Natural killer cell treated with Interleukin-12 subunit alpha and Interleukin-12 subunit beta and Interleukin-15 and Interleukin-18, amount 100 ng/mL, for 72 hours (primary cell): ENCODE data around the gene UBE2Q1. TPM values are rescaled to one million over a fixed set of nuclear protein-coding genes. Genes with fewer than 3 reads are reported as not detected.

ENCODE experiments used
- ATAC-seq, 2 donors: fragments of 150-1000 bp; cut with Tn5 transposase in 1 of 2; sonication (Bioruptor Pico), chemical (Tn5 transposase) in 1 of 2; 2 replicates each; pipeline ENCODE4 v1.10.0; 2021
- DNase-seq: peaks from one replicate; pipeline ENCODE4 v3.0.0; 2022; ENCODE audit warnings: low spot score
- H3K27ac Mint-ChIP-seq, 2 donors: 1 replicate in 1 of 2; 2 replicates in 1 of 2; pipeline ENCODE4 v1.8.0; 2022; ENCODE audit warnings: mixed read lengths in 2 of 2, mild to moderate bottlenecking in 1 of 2, moderate library complexity in 1 of 2
- H3K27me3 Mint-ChIP-seq, 2 donors: 1 replicate in 1 of 2; 2 replicates in 1 of 2; pipeline ENCODE4 v1.8.0; 2022; ENCODE audit warnings: mixed read lengths in 2 of 2
- H3K36me3 Mint-ChIP-seq: one replicate; pipeline ENCODE4 v1.8.0; 2022; ENCODE audit warnings: mixed read lengths
- H3K4me1 Mint-ChIP-seq, 2 donors: 1 replicate in 1 of 2; 2 replicates in 1 of 2; pipeline ENCODE4 v1.8.0; 2022; ENCODE audit warnings: low read depth in 2 of 2, mixed read lengths in 2 of 2, mild to moderate bottlenecking in 1 of 2
- H3K4me3 Mint-ChIP-seq: one replicate; pipeline ENCODE4 v1.8.0; 2022; ENCODE audit warnings: mixed read lengths
- H3K9me3 Mint-ChIP-seq: 2 replicates; pipeline ENCODE4 v1.8.0; 2022; ENCODE audit warnings: mixed read lengths
- total RNA-seq, 2 donors: library from RNA; stranded (reverse); gene quantifications; one replicate each; pipeline ENCODE4 v1.2.3, GENCODE V29; 2022

The UBE2Q1 gene
- total RNA-seq, 2 donors from 2014 or later = 95.2 to 123 TPM

GRCh38 chr1:154572468-154573167, 14.2 kb upstream of the UBE2Q1 start:
- Mint-ChIP-seq H3K9me3 (no peaks in the 10 kb centered on the region), H3K27me3 (peaks cover 6 to 14% of the 10 kb centered on the region in 2 donors), H3K4me1 (peaks cover 5 to 8% of the 10 kb centered on the region in 2 donors), H3K27ac (no peak overlapping the region), H3K36me3 (no peaks in the 10 kb centered on the region), H3K4me3 (no peak overlapping the region)
- ATAC-seq (peak in 1 of 2 donors; percentile 10), DNase-seq (no peak)

GRCh38 chr1:154571964-154572288, 13.5 kb upstream of the UBE2Q1 start:
- peak; percentile 48 for DNase-seq
- Mint-ChIP-seq H3K4me1 (peaks cover 8 to 11% of the 10 kb centered on the region in 2 donors), H3K4me3 (no peak overlapping the region), H3K9me3 (no peaks in the 10 kb centered on the region), H3K36me3 (no peaks in the 10 kb centered on the region), H3K27ac (no peak overlapping the region), H3K27me3 (peaks cover 13 to 17% of the 10 kb centered on the region in 2 donors)
- no peak for ATAC-seq

- no peak for ATAC-seq
- Mint-ChIP-seq H3K27me3 (peaks cover 18 to 22% of the 10 kb centered on the region in 2 donors), H3K4me3 (peak overlapping the region; percentile 39), H3K27ac (no peak overlapping the region), H3K36me3 (no peaks in the 10 kb centered on the region), H3K9me3 (no peaks in the 10 kb centered on the region), H3K4me1 (peaks cover 8 to 11% of the 10 kb centered on the region in 2 donors)
- no peak for DNase-seq
Measured at GRCh38 chr1:154571244-154571963, 12.9 kb upstream of the UBE2Q1 start.

- no peaks in the 10 kb centered on the region for H3K9me3 Mint-ChIP-seq
- H3K4me3 Mint-ChIP-seq = no peak overlapping the region
- peak overlapping the region in 1 of 2 donors; percentile 23 for H3K27ac Mint-ChIP-seq
- peak; percentile 57 for DNase-seq
- peak in 1 of 2 donors; percentile 2 for ATAC-seq
- peaks cover 30 to 34% of the 10 kb centered on the region in 2 donors for H3K27me3 Mint-ChIP-seq
- H3K36me3 Mint-ChIP-seq = no peaks in the 10 kb centered on the region
- H3K4me1 Mint-ChIP-seq = peaks cover 6 to 8% of the 10 kb centered on the region in 2 donors
Measured at GRCh38 chr1:154568157-154568815, 9.8 kb upstream of the UBE2Q1 start.

- Mint-ChIP-seq H3K4me1 (peaks cover 6 to 8% of the 10 kb centered on the region in 2 donors), H3K27ac (peak within 1 kb of the TSS in 1 of 2 donors; percentile 23), H3K36me3 (no peaks in the 10 kb centered on the region), H3K9me3 (no peaks in the 10 kb centered on the region), H3K27me3 (peaks cover 30 to 34% of the 10 kb centered on the region in 2 donors), H3K4me3 (peak within 1 kb of the TSS; percentile 53)
- DNase-seq = peak; percentile 80
- peak; percentile 87 to 91 for ATAC-seq
Measured at GRCh38 chr1:154567386-154568156, 9.1 kb upstream of the UBE2Q1 start, which contains the start of gene CHRNB2. CHRNB2 (plus strand) TSS chr1:154567778; CDS start chr1:154568045, 267 bp downstream.

- Mint-ChIP-seq H3K36me3 (no peaks in the 10 kb centered on the region), H3K9me3 (no peaks in the 10 kb centered on the region), H3K27me3 (peaks cover 23 to 34% of the 10 kb centered on the region in 2 donors), H3K27ac (no peak overlapping the region), H3K4me3 (no peak overlapping the region), H3K4me1 (peaks cover 6 to 8% of the 10 kb centered on the region in 2 donors)
- DNase-seq (no peak), ATAC-seq (no peak)
Measured at GRCh38 chr1:154565876-154566275, 7.4 kb upstream of the UBE2Q1 start.

GRCh38 chr1:154559466-154560044, 1.1 kb upstream of the UBE2Q1 start:
- peak; percentile 56 to 67 for ATAC-seq
- peak overlapping the region; percentile 91 to 94 for H3K27ac Mint-ChIP-seq
- peak overlapping the region; percentile 80 for H3K4me3 Mint-ChIP-seq
- peaks cover 32 to 36% of the 10 kb centered on the region in 2 donors for H3K4me1 Mint-ChIP-seq
- DNase-seq = peak; percentile 85
- H3K27me3 Mint-ChIP-seq = peaks cover 0 to 2% of the 10 kb centered on the region in 2 donors
- no peaks in the 10 kb centered on the region for H3K9me3 Mint-ChIP-seq
- peaks cover 15% of the 10 kb centered on the region for H3K36me3 Mint-ChIP-seq

- peaks cover 0 to 2% of the 10 kb centered on the region in 2 donors for H3K27me3 Mint-ChIP-seq
- DNase-seq (peak; percentile 100), ATAC-seq (peak; percentile 95)
- peak overlapping the region; percentile 91 to 94 for H3K27ac Mint-ChIP-seq
- H3K36me3 Mint-ChIP-seq = peaks cover 19% of the 10 kb centered on the region
- no peaks in the 10 kb centered on the region for H3K9me3 Mint-ChIP-seq
- peak overlapping the region; percentile 80 for H3K4me3 Mint-ChIP-seq
- H3K4me1 Mint-ChIP-seq = peaks cover 33 to 36% of the 10 kb centered on the region in 2 donors
Measured at GRCh38 chr1:154558720-154559465, 431 bp upstream of the UBE2Q1 start.

- peak overlapping the region; percentile 80 to 92 for H3K27ac Mint-ChIP-seq
- ATAC-seq (no peak), DNase-seq (no peak)
- peaks cover 0 to 2% of the 10 kb centered on the region in 2 donors for H3K27me3 Mint-ChIP-seq
- peaks cover 36 to 43% of the 10 kb centered on the region in 2 donors for H3K4me1 Mint-ChIP-seq
- H3K4me3 Mint-ChIP-seq = peak overlapping the region; percentile 96
- no peaks in the 10 kb centered on the region for H3K9me3 Mint-ChIP-seq
- peaks cover 31% of the 10 kb centered on the region for H3K36me3 Mint-ChIP-seq
Measured at GRCh38 chr1:154557248-154557938, 1.1 kb downstream of the UBE2Q1 start.

- ATAC-seq (no peak), DNase-seq (no peak)
- peak overlapping the region; percentile 80 to 92 for H3K27ac Mint-ChIP-seq
- peaks cover 0 to 2% of the 10 kb centered on the region in 2 donors for H3K27me3 Mint-ChIP-seq
- peaks cover 31% of the 10 kb centered on the region for H3K36me3 Mint-ChIP-seq
- H3K9me3 Mint-ChIP-seq = no peaks in the 10 kb centered on the region
- H3K4me1 Mint-ChIP-seq = peaks cover 36 to 43% of the 10 kb centered on the region in 2 donors
- peak overlapping the region; percentile 96 for H3K4me3 Mint-ChIP-seq
Measured at GRCh38 chr1:154556422-154556821, 2.0 kb downstream of the UBE2Q1 start.

- DNase-seq (no peak), ATAC-seq (no peak)
- Mint-ChIP-seq H3K4me3 (no peak overlapping the region), H3K27me3 (no peaks in the 10 kb centered on the region), H3K27ac (peak overlapping the region in 1 of 2 donors; percentile 17), H3K9me3 (no peaks in the 10 kb centered on the region), H3K4me1 (peaks cover 36 to 52% of the 10 kb centered on the region in 2 donors), H3K36me3 (peaks cover 46% of the 10 kb centered on the region)
Measured at GRCh38 chr1:154553056-154554030, 5.1 kb downstream of the UBE2Q1 start.
